Omental fat pad (tissue), 4 donors: ENCODE data around the gene SMAD6. TPM values are rescaled to one million over a fixed set of nuclear protein-coding genes. Genes with fewer than 3 reads are reported as not detected.

Experiments used
- ATAC-seq: fragments of 150-250 bp; one replicate; pipeline ENCODE4 v1.9.1; 2016; ENCODE audit warnings: mild to moderate bottlenecking, moderate library complexity; ENCODE audit not compliant: low FRiP score
- DNase-seq: peaks from one replicate; pipeline ENCODE4 v3.0.0-alpha.2; 2019; ENCODE audit warnings: low spot score
- CTCF ChIP-seq, 3 donors: fragments of 450-650 bp; IDR thresholded peaks; one replicate each; pipeline ENCODE4 v1.5.1; 2016 to 2017; ENCODE audit warnings: antibody characterized with exemption in 3 of 3, mild to moderate bottlenecking in 3 of 3, moderate library complexity in 2 of 3
- total RNA-seq, 4 donors: library from RNA; depleted of rRNA; stranded (reverse); fragments of >200 nt; gene quantifications; one replicate each; pipeline ENCODE4 v1.1.0, GENCODE V29; 2016

The SMAD6 gene
- total RNA-seq, 4 donors from 2014 or later = 15.6 to 44.9 (median 23.8) TPM

GRCh38 chr15:66783314-66783713 is 81.3 kb downstream of the SMAD6 start:
- no peak for ATAC-seq
- DNase-seq = no peak
- TF ChIP-seq CTCF (IDR thresholded peaks at IDR 0.05) = no peak

GRCh38 chr15:66783725-66784124 is 81.7 kb downstream of the SMAD6 start:
- TF ChIP-seq CTCF (IDR thresholded peaks at IDR 0.05) = no peak
- DNase-seq = no peak
- ATAC-seq = no peak

GRCh38 chr15:66784174-66784573 is 82.1 kb downstream of the SMAD6 start:
- no peak for TF ChIP-seq CTCF (IDR thresholded peaks at IDR 0.05)
- DNase-seq = no peak

GRCh38 chr15:66785637-66786036 is 83.6 kb downstream of the SMAD6 start:
- TF ChIP-seq CTCF (IDR thresholded peaks at IDR 0.05) = no peak
- no peak for DNase-seq
- ATAC-seq = no peak

More at GRCh38 chr15:66784174-66784573, 82.1 kb downstream of the SMAD6 start:
- ATAC-seq = no peak

- no peak for TF ChIP-seq CTCF (IDR thresholded peaks at IDR 0.05)
- ATAC-seq = no peak
- no peak for DNase-seq
These were observed 84.2 kb downstream of the SMAD6 start for GRCh38 chr15:66786222-66786621.

- no peak for TF ChIP-seq CTCF (IDR thresholded peaks at IDR 0.05)
- no peak for DNase-seq
- ATAC-seq = no peak
These were observed 84.9 kb downstream of the SMAD6 start for GRCh38 chr15:66786708-66787488.

- no peak for DNase-seq
These were observed 85.4 kb downstream of the SMAD6 start for GRCh38 chr15:66787489-66787871.

More at GRCh38 chr15:66787489-66787871, 85.4 kb downstream of the SMAD6 start:
- no peak for ATAC-seq
- no peak for TF ChIP-seq CTCF (IDR thresholded peaks at IDR 0.05)
